WTC11 (cell line): Measurements from ENCODE around the gene SPSB2. TPM values are rescaled to one million over a fixed set of nuclear protein-coding genes. Genes with fewer than 3 reads are reported as not detected.

Experiments used
- ATAC-seq: fragments of 200-7000 bp; cut with Tn5 transposase; 2 replicates; pipeline ENCODE4 v1.10.0; 2021; ENCODE audit warnings: mild to moderate bottlenecking, moderate library complexity
- CTCF ChIA-PET: fragments of 300-600 bp; sonication (Branson Sonifier 250); formaldehyde crosslinking; loops from one replicate; lab custom pipeline; 2021; ENCODE audit warnings: antibody characterized with exemption; lab: Charles Lee
- POLR2A ChIA-PET: fragments of 350-600 bp; sonication (Branson Sonifier 250); formaldehyde crosslinking; loops from one replicate; lab custom pipeline; 2021; ENCODE audit warnings: antibody characterized with exemption; lab: Charles Lee
- DNase-seq: peaks from one replicate; pipeline ENCODE4 v3.0.0; 2021; ENCODE audit warnings: low spot score
- H3K27ac Mint-ChIP-seq: 2 replicates; pipeline ENCODE4 v1.8.0; 2021; ENCODE audit warnings: mixed read lengths
- H3K27me3 Mint-ChIP-seq: 2 replicates; pipeline ENCODE4 v1.8.0; 2021; ENCODE audit warnings: low read depth, mild to moderate bottlenecking, moderate library complexity, mixed read lengths
- H3K36me3 Mint-ChIP-seq: 2 replicates; pipeline ENCODE4 v1.8.0; 2021; ENCODE audit warnings: mixed read lengths
- H3K4me1 Mint-ChIP-seq: 2 replicates; pipeline ENCODE4 v1.8.0; 2022; ENCODE audit warnings: mixed read lengths
- H3K4me3 Mint-ChIP-seq: 2 replicates; pipeline ENCODE4 v1.8.0; 2021; ENCODE audit warnings: mild to moderate bottlenecking, moderate library complexity, mixed read lengths
- H3K9me3 Mint-ChIP-seq: 2 replicates; pipeline ENCODE4 v1.8.0; 2021; ENCODE audit warnings: mixed read lengths
- ATF1 ChIP-seq: sonication (generic); formaldehyde crosslinking; IDR thresholded peaks from 2 replicates; pipeline ENCODE4 v1.8.1; 2023; ENCODE audit warnings: mild to moderate bottlenecking, moderate library complexity, missing genetic modification reagents
- CREM ChIP-seq: sonication (generic); formaldehyde crosslinking; IDR thresholded peaks from 2 replicates; pipeline ENCODE4 v1.8.1; 2022; ENCODE audit warnings: mild to moderate bottlenecking, missing genetic modification reagents, moderate library complexity
- ELF4 ChIP-seq: sonication (generic); formaldehyde crosslinking; IDR thresholded peaks from 2 replicates; pipeline ENCODE4 v1.8.1; 2022; ENCODE audit warnings: low read depth, mild to moderate bottlenecking, moderate library complexity, missing genetic modification reagents
- FOXP1 ChIP-seq: sonication (generic); formaldehyde crosslinking; IDR thresholded peaks from 2 replicates; pipeline ENCODE4 v1.8.0; 2022; ENCODE audit warnings: missing genetic modification reagents, mild to moderate bottlenecking, moderate library complexity, borderline replicate concordance
- GABPB1 ChIP-seq: sonication (generic); formaldehyde crosslinking; IDR thresholded peaks from 2 replicates; pipeline ENCODE4 v1.8.1; 2023; ENCODE audit warnings: mild to moderate bottlenecking, missing genetic modification reagents
- HMGA2 ChIP-seq: fragments of 250-450 bp; sonication (Bioruptor Pico); IDR thresholded peaks from 2 replicates; pipeline ENCODE4 v1.4.0; 2021; ENCODE audit warnings: mild to moderate bottlenecking, moderate library complexity
- NR2C2 ChIP-seq: sonication (generic); formaldehyde crosslinking; IDR thresholded peaks from 2 replicates; pipeline ENCODE4 v1.8.0; 2022; ENCODE audit warnings: mild to moderate bottlenecking, missing genetic modification reagents
- SMAD4 ChIP-seq: sonication (generic); formaldehyde crosslinking; IDR thresholded peaks from 2 replicates; pipeline ENCODE4 v1.8.0; 2022; ENCODE audit warnings: mild to moderate bottlenecking, missing genetic modification reagents
- TEAD1 ChIP-seq: sonication (generic); formaldehyde crosslinking; IDR thresholded peaks from 2 replicates; pipeline ENCODE4 v1.8.0; 2022; ENCODE audit warnings: mild to moderate bottlenecking, missing genetic modification reagents
- ZNF121 ChIP-seq: sonication (generic); formaldehyde crosslinking; IDR thresholded peaks from 2 replicates; pipeline ENCODE4 v1.8.0; 2023; ENCODE audit warnings: missing genetic modification reagents
- ZNF138 ChIP-seq: sonication (generic); formaldehyde crosslinking; conservative IDR thresholded peaks from 2 replicates; pipeline ENCODE4 v1.8.1; 2022; ENCODE audit warnings: mild to moderate bottlenecking, moderate library complexity, missing genetic modification reagents
- ZNF219 ChIP-seq: sonication (generic); formaldehyde crosslinking; IDR thresholded peaks from 2 replicates; pipeline ENCODE4 v1.8.0; 2023; ENCODE audit warnings: missing genetic modification reagents, mild to moderate bottlenecking, borderline replicate concordance
- ZNF416 ChIP-seq: fragments of 250-450 bp; sonication (Bioruptor Pico); IDR thresholded peaks from 2 replicates; pipeline ENCODE4 v1.9.0; 2021; ENCODE audit warnings: mild to moderate bottlenecking, inconsistent platforms
- total RNA-seq: library from RNA; stranded (reverse); gene quantifications from 3 replicates; pipeline ENCODE4 v1.2.3, GENCODE V29; 2021
- TF ChIP-seq, protein P1 (sequence below): fragments of 250-450 bp; sonication (Bioruptor Pico); IDR thresholded peaks from 2 replicates; pipeline ENCODE4 v1.8.0; 2021; ENCODE audit warnings: mild to moderate bottlenecking
- TF ChIP-seq, protein P2 (sequence below): sonication (generic); formaldehyde crosslinking; IDR thresholded peaks from 2 replicates; pipeline ENCODE4 v1.8.0; 2022; ENCODE audit warnings: mild to moderate bottlenecking, missing genetic modification reagents
- TF ChIP-seq, protein P3 (sequence below): sonication (generic); formaldehyde crosslinking; IDR thresholded peaks from 2 replicates; pipeline ENCODE4 v1.8.0; 2022; ENCODE audit warnings: mild to moderate bottlenecking, missing genetic modification reagents
- TF ChIP-seq, protein P4 (sequence below): sonication (generic); formaldehyde crosslinking; IDR thresholded peaks from 2 replicates; pipeline ENCODE4 v1.8.1; 2023; ENCODE audit warnings: mild to moderate bottlenecking, moderate library complexity, missing genetic modification reagents
- TF ChIP-seq, protein P5 (sequence below): fragments of 250-450 bp; sonication (Bioruptor Pico); IDR thresholded peaks from 2 replicates; pipeline ENCODE4 v1.9.0; 2021; ENCODE audit warnings: mild to moderate bottlenecking

SPSB2 gene
- total RNA-seq, 1 experiment from 2014 or later, result 25.5 TPM

DNA sequence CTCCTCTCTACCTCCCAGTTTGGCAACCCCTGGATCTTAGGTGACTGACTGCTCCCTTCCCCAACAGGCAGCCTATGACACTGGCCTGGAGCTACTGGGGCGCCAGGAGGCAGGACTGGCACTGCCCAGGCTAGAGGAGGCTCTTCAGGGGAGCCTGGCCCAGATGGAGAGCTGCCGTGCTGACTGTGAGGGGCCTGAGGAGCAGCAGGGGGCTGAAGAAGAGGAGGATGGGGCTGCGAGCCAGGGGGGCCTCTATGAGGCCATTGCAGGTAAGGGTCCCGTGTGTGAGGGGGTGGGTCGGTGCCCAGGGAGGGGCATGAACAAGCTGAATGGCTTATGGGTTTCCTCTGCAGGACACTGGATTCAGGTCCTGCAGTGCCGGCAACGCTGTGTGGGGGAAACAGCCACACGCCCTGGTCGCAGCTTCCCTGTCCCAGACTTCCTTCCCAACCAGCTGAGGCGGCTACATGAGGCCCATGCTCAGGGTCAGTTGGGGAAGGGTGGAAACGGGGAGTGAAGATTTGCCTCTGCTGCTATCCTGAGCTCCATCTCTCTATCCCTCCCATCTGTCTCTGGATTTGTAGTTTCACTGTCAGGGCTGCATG lies 42.7 kb downstream of the SPSB2 start:
- peaks cover 36% of the 10 kb centered on the region for H3K36me3 Mint-ChIP-seq
- no peak overlapping the region for H3K27ac Mint-ChIP-seq
- peak overlapping the region; percentile 99 for H3K4me3 Mint-ChIP-seq
- ChIA-PET POLR2A (interaction anchor here (0.5 to 1.9 kb wide), 3 partner anchors 64 to 167 kb away, joined by 3 to 7 read pairs (median 5); partner anchors contain the start of gene PTMS), CTCF (interaction anchor here (0.6 to 8.9 kb wide), 6 partner anchors 39 to 1883 kb away, joined by 3 to 110 read pairs (median 4); partner anchors contain the start of genes LAG3, MLF2 and PTMS)
- no peak for TF ChIP-seq TEAD1 (CRISPR knock-in tag)
- TF ChIP-seq GABPB1 (CRISPR knock-in tag), result no peak
- no peak for TF ChIP-seq SMAD4 (CRISPR knock-in tag)
- TF ChIP-seq, protein P1, sequence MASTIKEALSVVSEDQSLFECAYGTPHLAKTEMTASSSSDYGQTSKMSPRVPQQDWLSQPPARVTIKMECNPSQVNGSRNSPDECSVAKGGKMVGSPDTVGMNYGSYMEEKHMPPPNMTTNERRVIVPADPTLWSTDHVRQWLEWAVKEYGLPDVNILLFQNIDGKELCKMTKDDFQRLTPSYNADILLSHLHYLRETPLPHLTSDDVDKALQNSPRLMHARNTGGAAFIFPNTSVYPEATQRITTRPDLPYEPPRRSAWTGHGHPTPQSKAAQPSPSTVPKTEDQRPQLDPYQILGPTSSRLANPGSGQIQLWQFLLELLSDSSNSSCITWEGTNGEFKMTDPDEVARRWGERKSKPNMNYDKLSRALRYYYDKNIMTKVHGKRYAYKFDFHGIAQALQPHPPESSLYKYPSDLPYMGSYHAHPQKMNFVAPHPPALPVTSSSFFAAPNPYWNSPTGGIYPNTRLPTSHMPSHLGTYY, result no peak
- TF ChIP-seq ZNF138 (CRISPR knock-in tag), result no peak
- TF ChIP-seq HMGA2 (CRISPR knock-in tag), result no peak
- TF ChIP-seq ZNF219 (CRISPR knock-in tag), result no peak
- TF ChIP-seq ZNF416 (CRISPR knock-in tag), result no peak
- no peak for TF ChIP-seq ELF4 (CRISPR knock-in tag)
- TF ChIP-seq NR2C2 (CRISPR knock-in tag), result no peak
- H3K4me1 Mint-ChIP-seq, result peaks cover 35% of the 10 kb centered on the region
- no peak for ATAC-seq
- no peaks in the 10 kb centered on the region for H3K9me3 Mint-ChIP-seq
- no peak for DNase-seq
- H3K27me3 Mint-ChIP-seq, result peaks cover 12% of the 10 kb centered on the region

DNA sequence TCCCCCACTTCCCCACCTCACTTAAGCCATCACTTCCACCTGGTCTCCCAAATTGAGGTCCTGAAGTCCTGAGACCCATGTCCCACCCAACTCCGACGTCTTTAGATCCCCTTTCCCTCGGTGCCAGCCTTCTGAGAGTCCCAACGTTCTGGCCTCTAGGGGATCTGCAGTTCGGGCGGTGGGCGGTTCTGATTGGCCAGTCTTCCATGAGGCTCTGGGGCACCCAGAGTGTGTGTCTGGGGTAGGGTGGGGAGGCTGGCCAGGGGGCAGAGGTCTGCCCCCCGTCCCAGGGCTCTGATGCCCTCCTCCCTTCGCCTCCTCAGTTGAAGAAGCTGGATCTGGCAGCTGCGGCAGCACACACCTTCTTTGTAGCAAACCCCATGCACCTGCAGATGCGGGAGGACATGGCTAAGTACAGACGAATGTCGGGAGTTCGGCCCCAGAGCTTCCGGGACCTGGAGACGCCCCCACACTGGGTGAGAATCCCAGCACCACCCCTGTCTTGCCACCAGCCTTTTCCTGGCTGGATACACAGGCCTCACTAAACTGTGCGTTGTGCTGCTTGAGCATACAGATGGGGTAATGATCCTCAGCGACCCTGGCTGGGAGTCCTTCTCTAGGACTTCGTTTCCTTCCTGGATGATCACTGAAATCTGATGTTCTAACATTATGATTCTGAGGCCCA lies 43.4 kb downstream of the SPSB2 start:
- Mint-ChIP-seq H3K27me3 (peaks cover 19% of the 10 kb centered on the region), H3K27ac (peak overlapping the region; percentile 94), H3K4me1 (peaks cover 37% of the 10 kb centered on the region), H3K9me3 (no peaks in the 10 kb centered on the region), H3K4me3 (peak overlapping the region; percentile 99), H3K36me3 (peaks cover 35% of the 10 kb centered on the region)
- DNase-seq (peak; percentile 47), ATAC-seq (peak; percentile 26)
- ChIA-PET CTCF (interaction anchor here (0.6 to 8.9 kb wide), 10 partner anchors 23 to 1883 kb away, joined by 3 to 110 read pairs (median 5); partner anchors contain the start of genes COPS7A, LAG3, MLF2 and PTMS), POLR2A (interaction anchor here (0.5 to 1.9 kb wide), 5 partner anchors 19 to 379 kb away, joined by 3 to 7 read pairs (median 3); partner anchors contain the start of genes CDCA3 and PTMS)
- TF ChIP-seq ZNF121 (CRISPR knock-in tag) (no peak), ZNF219 (CRISPR knock-in tag) (no peak)
- TF ChIP-seq, protein P2, sequence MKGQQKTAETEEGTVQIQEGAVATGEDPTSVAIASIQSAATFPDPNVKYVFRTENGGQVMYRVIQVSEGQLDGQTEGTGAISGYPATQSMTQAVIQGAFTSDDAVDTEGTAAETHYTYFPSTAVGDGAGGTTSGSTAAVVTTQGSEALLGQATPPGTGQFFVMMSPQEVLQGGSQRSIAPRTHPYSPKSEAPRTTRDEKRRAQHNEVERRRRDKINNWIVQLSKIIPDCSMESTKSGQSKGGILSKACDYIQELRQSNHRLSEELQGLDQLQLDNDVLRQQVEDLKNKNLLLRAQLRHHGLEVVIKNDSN (CRISPR knock-in tag), result no peak
- TF ChIP-seq, protein P3, sequence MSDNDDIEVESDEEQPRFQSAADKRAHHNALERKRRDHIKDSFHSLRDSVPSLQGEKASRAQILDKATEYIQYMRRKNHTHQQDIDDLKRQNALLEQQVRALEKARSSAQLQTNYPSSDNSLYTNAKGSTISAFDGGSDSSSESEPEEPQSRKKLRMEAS, result no peak

DNA sequence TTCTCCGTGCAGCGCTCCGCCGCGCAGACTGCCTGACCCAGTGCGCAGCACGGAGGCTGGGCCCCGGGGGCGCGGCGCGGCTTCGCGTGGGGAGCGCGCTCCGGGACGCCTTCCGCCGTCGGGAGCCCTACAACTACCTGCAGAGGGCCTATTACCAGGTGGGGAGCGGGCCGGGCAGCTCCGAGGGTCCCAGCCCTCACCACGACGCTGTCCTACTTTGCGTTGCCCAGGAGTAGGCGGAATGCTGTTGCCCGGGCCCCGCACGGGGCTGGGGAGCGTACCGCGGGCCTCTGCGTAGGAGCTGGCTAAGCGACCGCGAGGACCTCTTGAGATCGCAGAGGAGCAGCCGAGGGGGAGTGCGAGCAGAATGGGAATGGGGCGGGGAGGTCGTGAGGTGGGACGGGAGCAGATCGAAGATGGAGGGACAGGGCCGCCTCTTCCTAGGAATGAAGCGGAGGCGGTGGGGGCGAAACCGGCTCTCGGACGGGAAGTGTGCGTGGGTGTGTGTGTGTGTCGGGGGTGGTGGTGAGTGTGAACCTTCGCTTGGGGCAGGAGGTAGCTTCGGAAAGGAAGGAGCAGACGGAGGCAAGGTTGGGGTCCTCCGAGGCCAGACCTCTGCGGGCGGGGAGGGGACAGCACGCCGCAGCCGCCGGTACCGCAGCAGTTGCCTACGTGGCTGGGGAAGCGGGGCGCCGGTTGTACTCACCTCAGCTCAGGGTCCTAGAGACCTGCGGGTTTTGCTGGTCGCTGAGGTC lies 44.1 kb downstream of the SPSB2 start:
- DNase-seq, result peak; percentile 72
- ChIA-PET POLR2A (interaction anchor here (0.6 to 1.9 kb wide), 6 partner anchors 18 to 378 kb away, joined by 3 to 7 read pairs (median 3); partner anchors contain the start of genes CDCA3 and PTMS), CTCF (interaction anchor here (0.5 to 8.9 kb wide), 8 partner anchors 23 to 203 kb away, joined by 3 to 110 read pairs (median 4); partner anchors contain the start of genes COPS7A, LAG3, MLF2 and PTMS)
- H3K4me1 Mint-ChIP-seq, result peaks cover 41% of the 10 kb centered on the region
- peak; percentile 40 for ATAC-seq
- H3K4me3 Mint-ChIP-seq, result peak overlapping the region; percentile 99
- peaks cover 25% of the 10 kb centered on the region for H3K27me3 Mint-ChIP-seq
- no peaks in the 10 kb centered on the region for H3K9me3 Mint-ChIP-seq
- peak overlapping the region; percentile 94 for H3K27ac Mint-ChIP-seq
- H3K36me3 Mint-ChIP-seq, result peaks cover 31% of the 10 kb centered on the region
- TF ChIP-seq, protein P2 (CRISPR knock-in tag), result 0 out of 2 replicates have a peak, but pooled peaks have one; percentile 21
- TF ChIP-seq CREM (CRISPR knock-in tag), result peak; percentile 50; the same call in 1 of the 2 replicates
- TF ChIP-seq, protein P4, sequence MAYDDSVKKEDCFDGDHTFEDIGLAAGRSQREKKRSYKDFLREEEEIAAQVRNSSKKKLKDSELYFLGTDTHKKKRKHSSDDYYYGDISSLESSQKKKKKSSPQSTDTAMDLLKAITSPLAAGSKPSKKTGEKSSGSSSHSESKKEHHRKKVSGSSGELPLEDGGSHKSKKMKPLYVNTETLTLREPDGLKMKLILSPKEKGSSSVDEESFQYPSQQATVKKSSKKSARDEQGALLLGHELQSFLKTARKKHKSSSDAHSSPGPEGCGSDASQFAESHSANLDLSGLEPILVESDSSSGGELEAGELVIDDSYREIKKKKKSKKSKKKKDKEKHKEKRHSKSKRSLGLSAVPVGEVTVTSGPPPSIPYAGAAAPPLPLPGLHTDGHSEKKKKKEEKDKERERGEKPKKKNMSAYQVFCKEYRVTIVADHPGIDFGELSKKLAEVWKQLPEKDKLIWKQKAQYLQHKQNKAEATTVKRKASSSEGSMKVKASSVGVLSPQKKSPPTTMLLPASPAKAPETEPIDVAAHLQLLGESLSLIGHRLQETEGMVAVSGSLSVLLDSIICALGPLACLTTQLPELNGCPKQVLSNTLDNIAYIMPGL, result peak; percentile 79
- no peak for TF ChIP-seq ATF1 (CRISPR knock-in tag)
- TF ChIP-seq, protein P5, sequence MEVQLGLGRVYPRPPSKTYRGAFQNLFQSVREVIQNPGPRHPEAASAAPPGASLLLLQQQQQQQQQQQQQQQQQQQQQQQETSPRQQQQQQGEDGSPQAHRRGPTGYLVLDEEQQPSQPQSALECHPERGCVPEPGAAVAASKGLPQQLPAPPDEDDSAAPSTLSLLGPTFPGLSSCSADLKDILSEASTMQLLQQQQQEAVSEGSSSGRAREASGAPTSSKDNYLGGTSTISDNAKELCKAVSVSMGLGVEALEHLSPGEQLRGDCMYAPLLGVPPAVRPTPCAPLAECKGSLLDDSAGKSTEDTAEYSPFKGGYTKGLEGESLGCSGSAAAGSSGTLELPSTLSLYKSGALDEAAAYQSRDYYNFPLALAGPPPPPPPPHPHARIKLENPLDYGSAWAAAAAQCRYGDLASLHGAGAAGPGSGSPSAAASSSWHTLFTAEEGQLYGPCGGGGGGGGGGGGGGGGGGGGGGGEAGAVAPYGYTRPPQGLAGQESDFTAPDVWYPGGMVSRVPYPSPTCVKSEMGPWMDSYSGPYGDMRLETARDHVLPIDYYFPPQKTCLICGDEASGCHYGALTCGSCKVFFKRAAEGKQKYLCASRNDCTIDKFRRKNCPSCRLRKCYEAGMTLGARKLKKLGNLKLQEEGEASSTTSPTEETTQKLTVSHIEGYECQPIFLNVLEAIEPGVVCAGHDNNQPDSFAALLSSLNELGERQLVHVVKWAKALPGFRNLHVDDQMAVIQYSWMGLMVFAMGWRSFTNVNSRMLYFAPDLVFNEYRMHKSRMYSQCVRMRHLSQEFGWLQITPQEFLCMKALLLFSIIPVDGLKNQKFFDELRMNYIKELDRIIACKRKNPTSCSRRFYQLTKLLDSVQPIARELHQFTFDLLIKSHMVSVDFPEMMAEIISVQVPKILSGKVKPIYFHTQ (CRISPR knock-in tag), result no peak
- TF ChIP-seq FOXP1 (CRISPR knock-in tag), result peak; percentile 7; the same call in 1 of the 2 replicates
- TF ChIP-seq, protein P3, result peak; percentile 61
- no peak for TF ChIP-seq ELF4 (CRISPR knock-in tag)
- TF ChIP-seq GABPB1 (CRISPR knock-in tag), result 0 out of 2 replicates have a peak, but pooled peaks have one; percentile 18
